Nephron (organoid): ENCODE data around the gene HYDIN.
"Not testable (repeated sequence)": the region's sequence is repeated elsewhere in the genome, so short reads cannot be mapped to it uniquely, and the experiment has no call there.

Experiments used
- H3K27ac Mint-ChIP-seq, 3 experiments: 2 replicates each; pipeline ENCODE4 v1.8.0; 2020; ENCODE audit warnings: mixed read lengths in 3 of 3, mild to moderate bottlenecking in 2 of 3, moderate library complexity in 1 of 3
- H3K27me3 Mint-ChIP-seq: 2 replicates; pipeline ENCODE4 v1.8.0; 2021; ENCODE audit warnings: low read depth, mild to moderate bottlenecking, moderate library complexity, mixed read lengths
- H3K36me3 Mint-ChIP-seq: 2 replicates; pipeline ENCODE4 v1.8.0; 2020; ENCODE audit warnings: low read depth, mixed read lengths
- H3K4me1 Mint-ChIP-seq: 2 replicates; pipeline ENCODE4 v1.8.0; 2020; ENCODE audit warnings: mixed read lengths
- H3K4me3 Mint-ChIP-seq, 3 experiments: 2 replicates each; pipeline ENCODE4 v1.8.0; 2020; ENCODE audit warnings: mild to moderate bottlenecking in 3 of 3, mixed read lengths in 3 of 3, moderate library complexity in 2 of 3
- H3K9me3 Mint-ChIP-seq: 2 replicates; pipeline ENCODE4 v1.8.0; 2020; ENCODE audit warnings: mixed read lengths

The HYDIN gene

GRCh38 chr16:71080777-71081176, 149.7 kb downstream of the HYDIN start:
- not testable (repeated sequence) for H3K4me3 Mint-ChIP-seq, H3K27ac Mint-ChIP-seq, H3K27me3 Mint-ChIP-seq, H3K4me1 Mint-ChIP-seq, H3K9me3 Mint-ChIP-seq, H3K36me3 Mint-ChIP-seq

- not testable (repeated sequence) for H3K4me3 Mint-ChIP-seq, H3K27me3 Mint-ChIP-seq, H3K9me3 Mint-ChIP-seq, H3K36me3 Mint-ChIP-seq, H3K27ac Mint-ChIP-seq, H3K4me1 Mint-ChIP-seq
These were observed 150.3 kb downstream of the HYDIN start for GRCh38 chr16:71080262-71080661.

DNA sequence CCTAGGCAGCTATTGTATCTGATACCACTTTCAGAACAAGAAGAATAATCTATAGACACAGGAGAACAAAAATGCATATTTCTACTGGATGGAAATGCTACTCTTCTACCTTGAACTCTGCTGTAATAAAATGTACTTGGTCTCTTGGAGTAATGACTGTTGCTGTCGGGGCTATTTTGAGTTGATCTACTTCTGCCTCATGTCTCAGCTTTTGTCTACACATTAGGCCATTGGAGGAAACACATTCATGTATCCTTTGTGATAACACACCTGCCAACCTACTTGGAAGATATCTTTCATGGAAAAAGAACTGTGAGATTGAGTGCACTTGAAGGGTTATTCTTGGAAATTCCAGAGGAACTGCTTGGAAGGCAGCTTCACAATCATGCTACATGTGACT, 159.9 kb downstream of the HYDIN start:
- H3K9me3 Mint-ChIP-seq, H3K27ac Mint-ChIP-seq, H3K27me3 Mint-ChIP-seq, H3K4me3 Mint-ChIP-seq, H3K36me3 Mint-ChIP-seq, H3K4me1 Mint-ChIP-seq: not testable (repeated sequence)

DNA sequence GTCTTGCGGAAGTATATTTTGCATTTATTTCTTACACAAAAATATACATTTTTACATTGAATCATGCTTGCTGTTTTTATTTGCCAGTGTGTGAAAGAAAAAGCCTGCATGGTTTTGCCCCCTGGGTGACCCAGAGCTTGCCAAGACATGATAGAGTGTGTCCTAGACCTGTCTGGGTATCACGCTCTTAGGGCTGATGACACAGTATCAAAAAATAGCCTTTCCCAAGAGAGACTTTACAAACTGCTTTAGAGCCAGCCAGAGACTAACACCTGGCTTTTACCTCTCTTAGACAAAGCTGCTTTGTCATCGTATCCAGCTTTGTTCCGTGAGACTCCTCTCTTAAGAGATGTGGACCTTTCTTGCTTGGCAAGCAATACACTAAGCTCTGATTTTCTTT, 160.7 kb downstream of the HYDIN start:
- not testable (repeated sequence) for H3K9me3 Mint-ChIP-seq, H3K27me3 Mint-ChIP-seq, H3K4me3 Mint-ChIP-seq, H3K4me1 Mint-ChIP-seq, H3K27ac Mint-ChIP-seq, H3K36me3 Mint-ChIP-seq

DNA sequence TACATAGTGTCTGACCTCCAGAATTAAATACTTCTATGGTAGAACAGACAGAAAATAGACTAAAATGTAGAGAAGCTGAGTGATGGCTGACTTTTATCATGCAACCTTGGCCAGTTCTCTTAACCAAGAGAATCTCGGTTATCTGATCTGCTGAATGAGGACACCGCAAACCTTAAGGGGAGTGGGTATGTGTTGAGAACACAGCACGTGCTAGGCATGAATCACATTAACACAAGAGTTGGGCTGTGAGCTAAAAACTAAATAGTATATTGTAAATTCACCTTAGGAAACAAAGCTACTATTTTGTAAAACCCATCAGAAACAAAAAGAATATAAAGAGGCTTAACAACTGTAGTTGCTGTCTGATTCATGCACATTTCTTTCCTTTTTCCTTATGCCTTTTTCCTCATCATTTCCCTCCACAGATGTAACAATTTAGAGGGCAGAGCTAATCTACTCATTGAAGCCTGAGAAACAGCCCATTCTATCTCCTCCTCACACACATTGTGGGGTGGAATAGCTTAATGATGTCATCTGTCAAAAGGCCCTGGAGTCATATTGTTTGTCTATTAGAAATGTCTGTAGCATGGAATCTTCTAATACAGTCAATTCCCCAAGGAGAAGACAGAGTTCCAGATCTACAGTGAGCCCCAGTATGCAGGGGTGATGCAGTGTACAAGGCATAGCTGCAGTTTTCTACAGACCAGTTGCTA, 176.5 kb downstream of the HYDIN start:
- not testable (repeated sequence) for H3K27ac Mint-ChIP-seq, H3K9me3 Mint-ChIP-seq, H3K4me3 Mint-ChIP-seq, H3K4me1 Mint-ChIP-seq, H3K36me3 Mint-ChIP-seq, H3K27me3 Mint-ChIP-seq

GRCh38 chr16:71050307-71050706, 180.2 kb downstream of the HYDIN start:
- not testable (repeated sequence) for H3K9me3 Mint-ChIP-seq, H3K36me3 Mint-ChIP-seq, H3K4me1 Mint-ChIP-seq, H3K27ac Mint-ChIP-seq, H3K4me3 Mint-ChIP-seq, H3K27me3 Mint-ChIP-seq

- H3K36me3 Mint-ChIP-seq, H3K27me3 Mint-ChIP-seq, H3K4me1 Mint-ChIP-seq, H3K27ac Mint-ChIP-seq, H3K4me3 Mint-ChIP-seq, H3K9me3 Mint-ChIP-seq: not testable (repeated sequence)
These were observed 191.0 kb downstream of the HYDIN start for GRCh38 chr16:71039368-71040111.

DNA sequence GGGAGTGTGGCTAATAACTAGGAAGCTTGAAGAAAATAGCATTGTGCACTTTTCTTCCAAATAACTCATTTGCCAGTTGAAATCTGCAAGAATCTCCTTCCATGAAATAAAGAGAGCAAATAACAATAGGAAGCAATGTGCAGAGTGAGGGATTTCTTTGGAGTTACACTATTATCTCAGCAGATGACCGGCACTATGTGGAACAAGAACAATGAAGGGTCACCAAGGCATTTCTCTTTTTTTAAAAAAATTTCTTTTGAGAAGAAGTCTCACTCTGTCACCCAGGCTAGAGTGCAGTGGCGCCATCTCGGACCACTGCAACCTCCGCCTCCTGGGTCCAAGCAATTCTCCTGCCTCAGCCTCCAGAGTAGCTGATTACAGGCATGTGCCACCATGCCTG, 192.1 kb downstream of the HYDIN start:
- H3K27ac Mint-ChIP-seq, H3K9me3 Mint-ChIP-seq, H3K4me3 Mint-ChIP-seq, H3K36me3 Mint-ChIP-seq, H3K27me3 Mint-ChIP-seq, H3K4me1 Mint-ChIP-seq: not testable (repeated sequence)

DNA sequence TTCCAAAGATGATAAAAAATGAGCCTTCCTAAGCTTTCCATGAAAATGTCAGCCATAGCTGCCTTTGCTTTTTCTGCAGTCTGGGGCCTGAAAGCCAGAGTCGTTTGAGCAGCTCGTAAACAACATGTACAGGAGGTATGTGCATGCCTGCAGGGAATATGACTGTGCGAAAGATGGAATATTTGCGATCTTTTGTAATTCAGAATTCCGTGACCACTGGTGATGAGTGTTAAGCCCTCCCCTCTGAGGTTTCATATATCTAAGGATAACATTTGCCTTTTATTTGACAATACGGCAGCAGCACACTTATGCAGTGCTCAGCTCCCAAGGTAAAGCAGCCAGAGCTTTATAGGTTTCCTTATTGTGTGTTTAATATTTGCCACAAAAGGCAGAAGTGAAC, 192.5 kb downstream of the HYDIN start:
- H3K36me3 Mint-ChIP-seq, H3K9me3 Mint-ChIP-seq, H3K4me3 Mint-ChIP-seq, H3K4me1 Mint-ChIP-seq, H3K27me3 Mint-ChIP-seq: not testable (repeated sequence)
- peak overlapping the region in 2 of 3 experiments; percentile 19 to 49 for H3K27ac Mint-ChIP-seq

- not testable (repeated sequence) for H3K36me3 Mint-ChIP-seq, H3K27me3 Mint-ChIP-seq, H3K27ac Mint-ChIP-seq, H3K4me1 Mint-ChIP-seq, H3K9me3 Mint-ChIP-seq, H3K4me3 Mint-ChIP-seq
These were observed 202.3 kb downstream of the HYDIN start for GRCh38 chr16:71028032-71028727.

DNA sequence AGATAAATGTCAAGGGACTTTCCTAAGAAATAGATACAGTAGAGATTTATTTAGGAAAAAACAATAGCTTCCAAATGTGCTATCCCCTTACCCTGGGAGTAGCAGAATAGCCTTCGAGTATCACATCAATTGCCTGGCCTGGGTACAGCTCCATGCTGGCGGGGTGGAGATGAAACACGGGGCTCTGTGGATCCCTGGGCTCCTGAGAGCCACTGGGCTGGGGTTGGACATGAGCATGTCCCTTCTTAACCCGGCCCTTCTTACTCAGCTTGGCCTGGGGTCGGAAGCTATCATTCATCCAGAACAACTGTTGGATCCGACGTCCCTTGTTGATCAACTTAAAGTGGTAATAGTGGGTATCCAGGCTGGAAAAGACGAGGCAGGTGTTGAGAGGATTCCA, 203.0 kb downstream of the HYDIN start:
- H3K36me3 Mint-ChIP-seq, H3K4me1 Mint-ChIP-seq, H3K9me3 Mint-ChIP-seq, H3K4me3 Mint-ChIP-seq, H3K27me3 Mint-ChIP-seq, H3K27ac Mint-ChIP-seq: not testable (repeated sequence)

DNA sequence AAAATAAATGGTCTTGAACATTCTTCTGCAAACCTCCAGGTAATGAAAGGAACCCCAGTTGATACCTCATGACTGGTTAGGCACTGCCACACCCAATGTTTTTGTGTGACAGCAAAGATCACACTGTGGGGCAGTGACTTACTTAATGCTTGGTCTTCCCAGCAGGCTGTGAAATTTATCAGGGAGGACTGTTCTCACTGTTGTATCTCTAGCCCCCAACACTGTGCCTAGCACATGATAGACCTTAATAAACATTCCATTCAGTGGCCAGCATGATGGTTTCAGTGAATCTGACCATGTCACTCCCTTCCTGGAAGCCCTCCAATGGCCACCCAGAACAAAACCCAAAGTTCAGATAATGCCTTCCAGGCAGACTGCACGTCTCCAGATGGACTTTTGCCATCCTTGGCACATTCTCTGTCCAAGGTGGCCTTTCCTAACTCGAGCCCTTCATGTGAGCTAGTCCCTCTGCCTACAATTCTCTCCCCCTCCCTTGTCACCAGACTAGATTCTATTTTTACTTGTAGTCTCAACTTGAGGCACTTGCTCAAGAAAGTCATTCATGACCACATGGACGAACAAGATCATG, 206.6 kb downstream of the HYDIN start:
- not testable (repeated sequence) for H3K27ac Mint-ChIP-seq, H3K27me3 Mint-ChIP-seq, H3K4me3 Mint-ChIP-seq, H3K9me3 Mint-ChIP-seq, H3K4me1 Mint-ChIP-seq, H3K36me3 Mint-ChIP-seq

- not testable (repeated sequence) for H3K27ac Mint-ChIP-seq, H3K27me3 Mint-ChIP-seq, H3K4me3 Mint-ChIP-seq, H3K9me3 Mint-ChIP-seq, H3K4me1 Mint-ChIP-seq, H3K36me3 Mint-ChIP-seq
These were observed 208.5 kb downstream of the HYDIN start for GRCh38 chr16:71021961-71022537.

- H3K4me1 Mint-ChIP-seq, H3K27ac Mint-ChIP-seq, H3K4me3 Mint-ChIP-seq, H3K36me3 Mint-ChIP-seq, H3K9me3 Mint-ChIP-seq, H3K27me3 Mint-ChIP-seq: not testable (repeated sequence)
These were observed 211.3 kb downstream of the HYDIN start for GRCh38 chr16:71019067-71019682.

GRCh38 chr16:71015419-71015818, 215.1 kb downstream of the HYDIN start:
- H3K27me3 Mint-ChIP-seq: not testable (repeated sequence)

More at GRCh38 chr16:71015419-71015818, 215.1 kb downstream of the HYDIN start:
- not testable (repeated sequence) for H3K27ac Mint-ChIP-seq, H3K4me1 Mint-ChIP-seq, H3K4me3 Mint-ChIP-seq, H3K36me3 Mint-ChIP-seq, H3K9me3 Mint-ChIP-seq
